ENCODE data around the gene RAB9A.

Gene RAB9A

DNA sequence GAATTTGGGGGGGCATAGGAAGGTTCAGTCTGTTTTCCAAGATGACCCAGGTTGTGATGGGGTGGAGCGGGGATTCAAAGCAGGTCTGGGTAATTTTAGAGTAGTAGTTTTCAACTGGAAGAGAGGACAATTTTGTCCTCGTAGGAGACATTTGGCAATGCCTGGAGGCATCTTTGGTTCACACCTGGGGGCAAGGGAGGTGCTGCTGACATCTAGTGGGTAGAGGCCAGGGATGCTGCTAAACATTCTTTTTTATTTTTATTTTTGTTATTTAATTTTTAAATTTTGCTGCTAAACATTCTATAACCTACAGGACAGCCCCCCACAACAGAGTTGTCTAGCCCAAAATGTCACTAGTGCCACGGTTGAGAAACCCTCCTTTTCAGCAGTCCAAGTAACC, 1.9 kb downstream of the RAB9A start:
- Histone ChIP-seq H4K91ac (ENCODE audit: low read depth, low read length) (no peak overlapping the region), H2BK5ac (ENCODE audit: low read depth, low read length, poor library complexity) (no peak overlapping the region)
- peak in 1 of 2 donors; percentile 47 for DNase-seq

DNA sequence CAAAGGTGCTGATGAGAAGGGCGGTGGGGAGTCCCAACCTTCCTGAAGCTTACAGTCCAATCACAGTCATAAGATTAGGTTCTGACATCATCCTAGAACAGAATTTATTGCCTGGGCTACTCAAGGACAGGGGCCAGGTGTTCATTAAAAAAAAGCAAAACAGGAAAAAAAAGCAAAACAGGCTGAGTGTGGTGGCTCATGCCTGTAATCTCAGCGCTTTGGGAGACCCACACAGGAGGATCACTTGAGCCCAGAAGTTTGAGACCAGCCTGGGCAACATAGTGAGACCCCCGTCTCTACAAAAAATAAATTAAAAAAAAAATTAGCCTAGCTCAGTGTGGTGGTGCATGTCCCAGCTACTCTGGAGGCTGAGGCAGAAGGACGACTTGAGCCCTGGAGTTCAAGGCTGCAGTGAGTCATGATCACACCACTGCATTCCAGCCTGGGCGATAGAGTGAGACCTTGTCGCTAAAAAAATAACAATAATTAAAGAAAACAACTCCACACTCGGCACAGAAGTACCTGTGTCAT, 3.0 kb downstream of the RAB9A start:
- Histone ChIP-seq H3K27ac (ENCODE audit: low read depth, low read length) (peak overlapping the region; percentile 9), H3K14ac (ENCODE audit: low read length) (no peak overlapping the region), H4K91ac (ENCODE audit: low read depth, low read length) (no peak overlapping the region), H3K4me1 (ENCODE audit: control insufficient read depth in 1 of 2, insufficient read depth in 2 of 2, low read length in 2 of 2) (peaks cover 7 to 12% of the 10 kb centered on the region in 2 experiments), H3K23ac (ENCODE audit: low read length) (no peak overlapping the region), H4K8ac (ENCODE audit: low read depth, low read length) (no peak overlapping the region), H3K79me2 (ENCODE audit: control insufficient read depth, insufficient read depth, low read length, poor library complexity) (peaks cover 16% of the 10 kb centered on the region), H2BK5ac (ENCODE audit: low read depth, low read length, poor library complexity) (no peak overlapping the region), H3K27me3 (ENCODE audit: insufficient read depth, low read length) (no peaks in the 10 kb centered on the region), H3K79me1 (ENCODE audit: low read length) (peaks cover 8% of the 10 kb centered on the region), H4K12ac (ENCODE audit: low read depth, low read length) (no peak overlapping the region), H2BK12ac (ENCODE audit: low read length) (no peak overlapping the region), H3K4me3 (ENCODE audit: low read depth, low read length) (no peak overlapping the region), H2AK5ac (ENCODE audit: low read length) (no peak overlapping the region), H3K9me3 (ENCODE audit: insufficient read depth, low read depth, low read length) (no peaks in the 10 kb centered on the region), H3K36me3 (ENCODE audit: control insufficient read depth in 1 of 2, insufficient read depth in 2 of 2, low read length in 2 of 2) (peaks cover 0 to 3% of the 10 kb centered on the region in 2 experiments), H3K18ac (ENCODE audit: low read length) (no peak overlapping the region), H3K9ac (ENCODE audit: low read length) (no peak overlapping the region), H2AFZ (ENCODE audit: insufficient read depth, low read length, poor library complexity) (no peak overlapping the region), H3K4ac (ENCODE audit: low read depth, low read length) (peak overlapping the region; percentile 62), H3K4me2 (ENCODE audit: low read length) (no peak overlapping the region), H2BK120ac (ENCODE audit: insufficient read depth, low read length, poor library complexity) (no peak overlapping the region)
- peak in 1 of 2 donors; percentile 33 for DNase-seq
- no CpG with 5 or more reads among the region's 7 CpGs for WGBS (ENCODE audit: extremely low coverage, insufficient coverage, insufficient read length)

More for the DNA sequence above, 1.9 kb downstream of the RAB9A start:
- peaks cover 16% of the 10 kb centered on the region for H3K79me2 ChIP-seq (ENCODE audit: control insufficient read depth, insufficient read depth, low read length, poor library complexity)
- H3K4ac ChIP-seq (ENCODE audit: low read depth, low read length): peak overlapping the region; percentile 83
- H4K8ac ChIP-seq (ENCODE audit: low read depth, low read length): no peak overlapping the region
- no peak overlapping the region for H2BK12ac ChIP-seq (ENCODE audit: low read length)
- no peaks in the 10 kb centered on the region for H3K27me3 ChIP-seq (ENCODE audit: insufficient read depth, low read length)
- no peak overlapping the region for H2BK120ac ChIP-seq (ENCODE audit: insufficient read depth, low read length, poor library complexity)
- H3K9ac ChIP-seq (ENCODE audit: low read length): no peak overlapping the region
- no CpG with 5 or more reads among the region's 3 CpGs for WGBS (ENCODE audit: extremely low coverage, insufficient coverage, insufficient read length)
- peak overlapping the region; percentile 64 for H3K4me2 ChIP-seq (ENCODE audit: low read length)
- no peaks in the 10 kb centered on the region for H3K9me3 ChIP-seq (ENCODE audit: insufficient read depth, low read depth, low read length)
- H3K18ac ChIP-seq (ENCODE audit: low read length): no peak overlapping the region
- no peak overlapping the region for H4K12ac ChIP-seq (ENCODE audit: low read depth, low read length)
- H3K14ac ChIP-seq (ENCODE audit: low read length): no peak overlapping the region
- no peak overlapping the region for H3K4me3 ChIP-seq (ENCODE audit: low read depth, low read length)
- peaks cover 8% of the 10 kb centered on the region for H3K79me1 ChIP-seq (ENCODE audit: low read length)
- H3K23ac ChIP-seq (ENCODE audit: low read length): no peak overlapping the region
- H2AK5ac ChIP-seq (ENCODE audit: low read length): no peak overlapping the region
- peaks cover 7 to 12% of the 10 kb centered on the region in 2 experiments for H3K4me1 ChIP-seq (ENCODE audit: control insufficient read depth in 1 of 2, insufficient read depth in 2 of 2, low read length in 2 of 2)
- peaks cover 0 to 3% of the 10 kb centered on the region in 2 experiments for H3K36me3 ChIP-seq (ENCODE audit: control insufficient read depth in 1 of 2, insufficient read depth in 2 of 2, low read length in 2 of 2)
- no peak overlapping the region for H2AFZ ChIP-seq (ENCODE audit: insufficient read depth, low read length, poor library complexity)
- peak overlapping the region; percentile 10 for H3K27ac ChIP-seq (ENCODE audit: low read depth, low read length)

DNA sequence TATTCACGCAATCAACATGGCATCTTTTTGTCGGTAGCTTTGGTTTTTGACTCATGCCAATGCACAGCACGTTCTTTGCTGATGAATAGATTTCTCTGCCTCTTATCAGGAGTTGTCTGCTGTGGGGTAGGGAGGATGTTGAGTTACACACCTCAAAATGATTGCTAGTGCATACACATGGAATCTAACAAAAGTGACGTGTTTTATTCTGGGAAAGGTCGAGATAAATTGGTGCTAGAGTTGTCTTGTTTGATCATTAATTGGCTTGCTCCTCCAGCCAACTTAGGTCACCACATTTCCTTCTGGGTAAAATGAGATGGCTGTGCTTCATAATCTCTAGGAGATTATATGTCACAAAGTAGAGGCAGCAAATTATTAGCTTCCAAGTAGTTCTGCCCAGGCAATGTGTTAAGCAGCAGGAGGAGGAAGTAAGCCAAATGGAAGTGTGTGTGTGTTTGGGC, 3.9 kb downstream of the RAB9A start:
- Histone ChIP-seq H3K27ac (ENCODE audit: low read depth, low read length) (peak overlapping the region; percentile 7), H3K79me1 (ENCODE audit: low read length) (peaks cover 8% of the 10 kb centered on the region), H2BK12ac (ENCODE audit: low read length) (no peak overlapping the region), H3K27me3 (ENCODE audit: insufficient read depth, low read length) (no peaks in the 10 kb centered on the region), H2BK5ac (ENCODE audit: low read depth, low read length, poor library complexity) (no peak overlapping the region), H3K9me3 (ENCODE audit: insufficient read depth, low read depth, low read length) (no peaks in the 10 kb centered on the region), H2AFZ (ENCODE audit: insufficient read depth, low read length, poor library complexity) (no peak overlapping the region), H3K14ac (ENCODE audit: low read length) (no peak overlapping the region), H3K18ac (ENCODE audit: low read length) (no peak overlapping the region), H3K4me3 (ENCODE audit: low read depth, low read length) (no peak overlapping the region), H2AK5ac (ENCODE audit: low read length) (no peak overlapping the region), H2BK120ac (ENCODE audit: insufficient read depth, low read length, poor library complexity) (no peak overlapping the region), H4K12ac (ENCODE audit: low read depth, low read length) (no peak overlapping the region), H3K9ac (ENCODE audit: low read length) (no peak overlapping the region), H3K23ac (ENCODE audit: low read length) (no peak overlapping the region), H3K79me2 (ENCODE audit: control insufficient read depth, insufficient read depth, low read length, poor library complexity) (peaks cover 16% of the 10 kb centered on the region), H3K4ac (ENCODE audit: low read depth, low read length) (no peak overlapping the region), H3K4me2 (ENCODE audit: low read length) (no peak overlapping the region), H3K36me3 (ENCODE audit: control insufficient read depth in 1 of 2, insufficient read depth in 2 of 2, low read length in 2 of 2) (peaks cover 0 to 3% of the 10 kb centered on the region in 2 experiments), H4K91ac (ENCODE audit: low read depth, low read length) (no peak overlapping the region), H4K8ac (ENCODE audit: low read depth, low read length) (no peak overlapping the region), H3K4me1 (ENCODE audit: control insufficient read depth in 1 of 2, insufficient read depth in 2 of 2, low read length in 2 of 2) (peaks cover 7 to 12% of the 10 kb centered on the region in 2 experiments)
- no CpG with 5 or more reads among the region's 5 CpGs for WGBS (ENCODE audit: extremely low coverage, insufficient coverage, insufficient read length)
- peak in 1 of 2 donors; percentile 70 for DNase-seq

GRCh38 chrX:13693341-13693961, 4.5 kb downstream of the RAB9A start:
- no peak overlapping the region for H3K18ac ChIP-seq (ENCODE audit: low read length)
- H2BK120ac ChIP-seq (ENCODE audit: insufficient read depth, low read length, poor library complexity): no peak overlapping the region
- peak overlapping the region; percentile 53 for H2BK12ac ChIP-seq (ENCODE audit: low read length)
- DNase-seq: peak; percentile 39 to 73
- H3K79me2 ChIP-seq (ENCODE audit: control insufficient read depth, insufficient read depth, low read length, poor library complexity): peaks cover 16% of the 10 kb centered on the region
- peaks cover 8% of the 10 kb centered on the region for H3K79me1 ChIP-seq (ENCODE audit: low read length)
- peaks cover 0 to 3% of the 10 kb centered on the region in 2 experiments for H3K36me3 ChIP-seq (ENCODE audit: control insufficient read depth in 1 of 2, insufficient read depth in 2 of 2, low read length in 2 of 2)
- H2AFZ ChIP-seq (ENCODE audit: insufficient read depth, low read length, poor library complexity): peak overlapping the region; percentile 35
- H3K14ac ChIP-seq (ENCODE audit: low read length): no peak overlapping the region
- peak overlapping the region; percentile 67 for H3K27ac ChIP-seq (ENCODE audit: low read depth, low read length)
- H3K9ac ChIP-seq (ENCODE audit: low read length): no peak overlapping the region
- no peak overlapping the region for H3K23ac ChIP-seq (ENCODE audit: low read length)
- no peak overlapping the region for H2BK5ac ChIP-seq (ENCODE audit: low read depth, low read length, poor library complexity)
- no CpG with 5 or more reads among the region's 7 CpGs for WGBS (ENCODE audit: extremely low coverage, insufficient coverage, insufficient read length)
- H3K27me3 ChIP-seq (ENCODE audit: insufficient read depth, low read length): no peaks in the 10 kb centered on the region
- no peak overlapping the region for H4K8ac ChIP-seq (ENCODE audit: low read depth, low read length)
- H3K4me3 ChIP-seq (ENCODE audit: low read depth, low read length): no peak overlapping the region
- no peak overlapping the region for H4K91ac ChIP-seq (ENCODE audit: low read depth, low read length)
- no peak overlapping the region for H4K12ac ChIP-seq (ENCODE audit: low read depth, low read length)
- H3K4me2 ChIP-seq (ENCODE audit: low read length): peak overlapping the region; percentile 5
- H2AK5ac ChIP-seq (ENCODE audit: low read length): no peak overlapping the region
- peaks cover 7 to 12% of the 10 kb centered on the region in 2 experiments for H3K4me1 ChIP-seq (ENCODE audit: control insufficient read depth in 1 of 2, insufficient read depth in 2 of 2, low read length in 2 of 2)
- H3K4ac ChIP-seq (ENCODE audit: low read depth, low read length): no peak overlapping the region
- no peaks in the 10 kb centered on the region for H3K9me3 ChIP-seq (ENCODE audit: insufficient read depth, low read depth, low read length)
